Glutamatergic neuron (in vitro differentiated cells): ENCODE data around the gene KCNJ6. TPM values are rescaled to one million over a fixed set of nuclear protein-coding genes. Genes with fewer than 3 reads are reported as not detected.

Experiments used
- DNase-seq: peaks from one replicate; pipeline ENCODE4 v3.0.0; 2022
- H3K27ac Mint-ChIP-seq: one replicate; pipeline ENCODE4 v1.8.0; 2020; ENCODE audit warnings: mild to moderate bottlenecking, mixed read lengths, inconsistent platforms; ENCODE audit not compliant: unreplicated experiment
- H3K27me3 Mint-ChIP-seq: one replicate; pipeline ENCODE4 v1.8.0; 2020; ENCODE audit warnings: mild to moderate bottlenecking, moderate library complexity, mixed read lengths, inconsistent platforms; ENCODE audit not compliant: unreplicated experiment
- H3K36me3 Mint-ChIP-seq: one replicate; pipeline ENCODE4 v1.8.0; 2020; ENCODE audit warnings: mild to moderate bottlenecking, mixed read lengths, inconsistent platforms; ENCODE audit not compliant: unreplicated experiment
- H3K4me1 Mint-ChIP-seq: one replicate; pipeline ENCODE4 v1.8.0; 2020; ENCODE audit warnings: mild to moderate bottlenecking, low read depth, mixed read lengths, inconsistent platforms; ENCODE audit not compliant: unreplicated experiment
- H3K4me3 Mint-ChIP-seq: one replicate; pipeline ENCODE4 v1.8.0; 2020; ENCODE audit warnings: mild to moderate bottlenecking, mixed read lengths, inconsistent platforms; ENCODE audit not compliant: unreplicated experiment
- H3K9me3 Mint-ChIP-seq: one replicate; pipeline ENCODE4 v1.8.0; 2020; ENCODE audit warnings: mild to moderate bottlenecking, moderate library complexity, mixed read lengths, inconsistent platforms; ENCODE audit not compliant: unreplicated experiment
- total RNA-seq: library from RNA; stranded (reverse); fragmentation: NEBNext Ultra II Directional; extraction: Animal tissue kit (Norgen Biotek cat#: 25700); gene quantifications from one replicate; pipeline ENCODE4 v1.2.1, GENCODE V29; 2021; ENCODE audit not compliant: unreplicated experiment
- TF ChIP-seq, protein P1 (sequence below): fragments of 200-600 bp; sonication (generic); IDR thresholded peaks from one replicate; pipeline ENCODE4 v1.5.0; 2021; ENCODE audit not compliant: partially characterized antibody, unreplicated experiment

KCNJ6 gene
- total RNA-seq, 1 donor from 2014 or later: 80.5 TPM

DNA sequence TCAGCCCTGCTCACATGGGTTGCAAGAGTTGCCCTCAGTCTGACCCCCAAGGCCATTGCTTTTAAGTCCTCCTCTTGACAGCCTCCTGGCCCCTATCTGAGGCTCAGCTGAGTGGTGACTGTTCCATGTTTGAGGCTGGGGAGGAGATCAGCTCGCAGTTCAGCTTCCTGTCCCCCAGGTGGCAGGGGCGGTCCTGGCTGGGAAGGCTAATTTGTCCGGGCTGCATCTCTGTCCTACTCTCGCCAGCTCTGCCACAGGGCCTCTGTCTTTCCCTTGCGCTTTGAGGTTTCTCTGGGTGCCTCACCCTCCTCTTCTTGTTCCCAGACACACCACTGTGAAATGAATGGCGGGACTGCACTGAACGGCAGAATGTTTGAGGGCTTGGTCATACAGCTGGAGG is 157.3 kb downstream of the KCNJ6 start:
- H3K36me3 Mint-ChIP-seq: no peaks in the 10 kb centered on the region
- TF ChIP-seq, protein P1, sequence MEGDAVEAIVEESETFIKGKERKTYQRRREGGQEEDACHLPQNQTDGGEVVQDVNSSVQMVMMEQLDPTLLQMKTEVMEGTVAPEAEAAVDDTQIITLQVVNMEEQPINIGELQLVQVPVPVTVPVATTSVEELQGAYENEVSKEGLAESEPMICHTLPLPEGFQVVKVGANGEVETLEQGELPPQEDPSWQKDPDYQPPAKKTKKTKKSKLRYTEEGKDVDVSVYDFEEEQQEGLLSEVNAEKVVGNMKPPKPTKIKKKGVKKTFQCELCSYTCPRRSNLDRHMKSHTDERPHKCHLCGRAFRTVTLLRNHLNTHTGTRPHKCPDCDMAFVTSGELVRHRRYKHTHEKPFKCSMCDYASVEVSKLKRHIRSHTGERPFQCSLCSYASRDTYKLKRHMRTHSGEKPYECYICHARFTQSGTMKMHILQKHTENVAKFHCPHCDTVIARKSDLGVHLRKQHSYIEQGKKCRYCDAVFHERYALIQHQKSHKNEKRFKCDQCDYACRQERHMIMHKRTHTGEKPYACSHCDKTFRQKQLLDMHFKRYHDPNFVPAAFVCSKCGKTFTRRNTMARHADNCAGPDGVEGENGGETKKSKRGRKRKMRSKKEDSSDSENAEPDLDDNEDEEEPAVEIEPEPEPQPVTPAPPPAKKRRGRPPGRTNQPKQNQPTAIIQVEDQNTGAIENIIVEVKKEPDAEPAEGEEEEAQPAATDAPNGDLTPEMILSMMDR: peak; percentile 61
- H3K4me3 Mint-ChIP-seq: no peak overlapping the region
- peak; percentile 82 for DNase-seq
- peaks cover 8% of the 10 kb centered on the region for H3K27me3 Mint-ChIP-seq
- peaks cover 17% of the 10 kb centered on the region for H3K9me3 Mint-ChIP-seq
- H3K27ac Mint-ChIP-seq: peak overlapping the region; percentile 20
- H3K4me1 Mint-ChIP-seq: peaks cover 29% of the 10 kb centered on the region

DNA sequence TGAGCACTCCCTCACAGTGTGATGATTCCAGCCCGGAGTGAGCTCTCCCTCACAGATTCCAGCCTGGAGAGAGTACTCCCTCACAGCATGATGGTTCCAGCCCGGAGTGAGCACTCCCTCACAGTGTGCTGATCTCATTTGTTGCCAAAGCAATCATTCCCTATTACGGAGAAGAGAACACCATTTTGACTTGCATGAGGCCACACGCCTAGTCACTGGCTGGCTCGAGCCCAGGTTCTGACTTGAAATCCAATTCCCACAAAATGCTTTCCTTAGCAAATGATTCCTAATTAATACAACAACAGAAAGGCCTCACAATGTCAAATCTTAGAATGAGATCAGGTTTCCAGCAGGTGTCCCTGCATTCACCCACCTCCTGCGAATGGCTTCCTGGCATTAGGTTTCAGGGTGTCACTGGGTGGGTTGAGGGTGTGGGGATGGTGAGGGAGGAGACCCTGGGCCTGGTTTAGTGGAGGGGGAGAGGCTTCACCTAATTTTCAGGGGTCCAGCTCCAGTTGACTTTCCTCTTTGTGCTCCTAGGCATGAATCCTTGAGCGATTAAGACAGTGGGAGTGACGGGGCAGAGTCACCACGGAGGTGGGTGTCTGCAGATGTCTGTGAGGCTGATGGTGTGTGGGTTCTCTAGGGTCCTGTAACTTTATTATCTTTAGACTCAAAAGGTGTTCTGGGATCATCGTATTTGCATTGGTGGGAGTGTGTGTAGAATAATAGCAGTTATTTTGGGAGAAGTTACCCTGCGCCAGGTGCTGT is 158.5 kb downstream of the KCNJ6 start:
- peak overlapping the region; percentile 40 for H3K27ac Mint-ChIP-seq
- H3K4me1 Mint-ChIP-seq: peaks cover 31% of the 10 kb centered on the region
- no peak overlapping the region for H3K4me3 Mint-ChIP-seq
- H3K27me3 Mint-ChIP-seq: peaks cover 15% of the 10 kb centered on the region
- peaks cover 17% of the 10 kb centered on the region for H3K9me3 Mint-ChIP-seq
- no peak for DNase-seq
- H3K36me3 Mint-ChIP-seq: no peaks in the 10 kb centered on the region
- TF ChIP-seq, protein P1: no peak

DNA sequence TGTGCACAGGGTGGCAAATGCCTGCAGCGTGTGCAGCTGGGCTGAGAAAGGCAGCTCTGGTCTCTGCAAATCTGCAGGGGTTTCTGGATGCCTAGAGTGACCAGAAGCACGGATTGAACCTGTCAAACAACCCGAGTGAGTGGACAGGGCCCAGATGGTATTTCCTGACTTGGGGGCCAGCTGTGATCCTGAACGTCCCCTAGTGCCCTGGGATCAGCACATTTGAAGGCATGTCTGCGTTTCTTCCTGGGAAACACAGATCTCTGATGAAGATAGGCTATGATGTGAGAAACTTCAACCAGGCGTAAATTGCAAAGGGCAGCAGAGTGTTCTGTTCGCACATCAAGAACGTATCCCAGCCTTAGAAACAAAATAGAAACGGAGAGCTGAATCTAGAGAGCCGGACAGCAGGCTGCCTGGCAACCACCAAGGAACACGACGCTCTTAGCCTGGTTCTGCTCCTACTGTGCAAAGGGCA is 163.1 kb downstream of the KCNJ6 start:
- TF ChIP-seq, protein P1: no peak
- DNase-seq: peak; percentile 34
- Mint-ChIP-seq H3K4me3 (no peak overlapping the region), H3K9me3 (peaks cover 14% of the 10 kb centered on the region), H3K36me3 (no peaks in the 10 kb centered on the region), H3K27ac (peak overlapping the region; percentile 57), H3K27me3 (peaks cover 10% of the 10 kb centered on the region), H3K4me1 (peaks cover 30% of the 10 kb centered on the region)

DNA sequence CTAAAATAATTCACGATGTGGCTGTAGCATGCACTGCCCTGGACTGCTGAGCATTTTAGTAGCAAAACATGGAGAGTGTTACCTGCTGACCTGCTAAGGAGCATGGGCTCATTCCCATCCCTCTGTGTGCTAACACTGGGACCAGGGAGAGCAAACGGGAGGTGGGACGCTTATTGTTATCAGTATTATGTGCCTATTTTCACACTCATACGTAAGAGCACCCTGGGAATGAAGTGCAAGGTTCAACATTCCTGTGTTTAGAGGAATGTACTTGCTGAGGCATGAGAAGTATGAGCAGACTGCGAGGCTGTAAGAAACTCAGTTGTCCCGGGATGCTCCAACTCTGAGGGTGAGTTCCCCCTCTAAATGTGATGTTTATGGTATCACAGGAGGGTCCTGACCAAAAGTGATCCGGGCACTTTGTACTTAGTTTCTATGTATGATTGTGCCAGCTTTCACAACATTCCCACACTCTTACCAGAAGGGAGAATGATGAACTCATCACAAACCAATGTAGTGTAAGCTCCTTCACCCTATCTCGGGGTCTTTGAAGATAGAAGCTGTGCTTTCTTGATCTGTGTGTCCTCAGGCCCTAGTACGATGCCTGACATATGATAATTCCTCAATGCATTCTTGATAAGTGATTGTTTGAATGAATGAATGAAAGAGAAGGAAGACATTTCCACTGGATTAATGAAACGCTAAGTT is 164.8 kb downstream of the KCNJ6 start:
- Mint-ChIP-seq H3K27me3 (peaks cover 10% of the 10 kb centered on the region), H3K36me3 (no peaks in the 10 kb centered on the region), H3K27ac (no peak overlapping the region), H3K4me3 (no peak overlapping the region), H3K4me1 (peaks cover 30% of the 10 kb centered on the region), H3K9me3 (peaks cover 14% of the 10 kb centered on the region)
- no peak for DNase-seq
- TF ChIP-seq, protein P1: no peak

DNA sequence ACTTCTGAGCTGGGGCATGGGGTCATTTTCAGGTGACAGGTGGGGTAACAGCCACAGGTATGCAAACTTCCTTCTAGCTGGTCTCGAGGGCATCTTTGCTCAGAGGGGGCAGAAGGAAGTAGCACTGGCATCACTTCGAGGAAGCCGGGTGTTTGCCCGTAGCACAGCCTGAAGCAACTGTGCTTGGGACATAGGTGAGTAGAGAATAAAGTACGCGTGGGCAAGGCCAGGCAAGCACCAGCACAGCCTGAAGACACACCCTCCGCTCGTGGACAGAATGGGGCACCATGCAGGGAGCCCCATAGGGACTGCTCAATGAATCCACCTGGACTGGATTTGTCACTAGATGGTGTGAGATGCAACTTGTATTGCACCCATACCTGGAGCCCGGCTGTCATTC is 167.1 kb downstream of the KCNJ6 start:
- peaks cover 15% of the 10 kb centered on the region for H3K9me3 Mint-ChIP-seq

More for the DNA sequence above, 167.1 kb downstream of the KCNJ6 start:
- no peak overlapping the region for H3K27ac Mint-ChIP-seq
- no peaks in the 10 kb centered on the region for H3K36me3 Mint-ChIP-seq
- no peak overlapping the region for H3K4me3 Mint-ChIP-seq
- peaks cover 10% of the 10 kb centered on the region for H3K27me3 Mint-ChIP-seq
- DNase-seq: no peak
- H3K4me1 Mint-ChIP-seq: peaks cover 26% of the 10 kb centered on the region
- TF ChIP-seq, protein P1: no peak
